Thoracic aorta (tissue), 2 donors: Measurements from ENCODE around the gene CNR2. TPM values are rescaled to one million over a fixed set of nuclear protein-coding genes. Genes with fewer than 3 reads are reported as not detected.

Experiments
- ATAC-seq: fragments of 150-250 bp; one replicate; pipeline ENCODE4 v1.8.0; 2017; ENCODE audit warnings: low read depth; ENCODE audit not compliant: insufficient number of reproducible peaks, low FRiP score
- DNase-seq: peaks from one replicate; pipeline ENCODE4 v3.0.0-alpha.2; 2020; ENCODE audit warnings: low spot score
- H3K27ac ChIP-seq, 2 donors: fragments of 200-600 bp; sonication (generic); 1 replicate in 1 of 2; 2 replicates in 1 of 2; pipeline ENCODE4 v1.5.1; 2016; ENCODE audit warnings: mild to moderate bottlenecking in 2 of 2, moderate library complexity in 2 of 2
- H3K27me3 ChIP-seq: fragments of 200-600 bp; sonication (generic); replicated peaks from 2 replicates; pipeline ENCODE4 v1.6.0; 2016; ENCODE audit warnings: mild to moderate bottlenecking; ENCODE audit not compliant: insufficient read depth
- H3K36me3 ChIP-seq: fragments of 200-600 bp; sonication (generic); one replicate; pipeline ENCODE4 v1.5.1; 2016
- H3K4me1 ChIP-seq, 2 donors: fragments of 200-600 bp; sonication (generic); 1 replicate in 1 of 2; 2 replicates in 1 of 2; pipeline versions ENCODE4 v1.5.1 to v1.6.0; 2016; ENCODE audit warnings: low read depth in 2 of 2, mild to moderate bottlenecking in 1 of 2; ENCODE audit not compliant: control insufficient read depth in 1 of 2
- H3K4me3 ChIP-seq: fragments of 200-600 bp; sonication (generic); 2 replicates; pipeline ENCODE4 v1.5.1; 2016; ENCODE audit warnings: mild to moderate bottlenecking
- H3K9me3 ChIP-seq: fragments of 200-600 bp; sonication (generic); 2 replicates; pipeline ENCODE4 v1.5.1; 2016
- total RNA-seq, 2 donors: library from RNA; depleted of rRNA; stranded (reverse); fragments of >200 nt; gene quantifications; one replicate each; pipeline versions ENCODE4 v1.1.0 to v1.2.3, GENCODE V29; 2016
- TF ChIP-seq, protein P1 (sequence below): fragments of 200-600 bp; sonication (generic); IDR thresholded peaks from one replicate; pipeline ENCODE4 v1.5.1; 2019; ENCODE audit warnings: antibody characterized with exemption

The CNR2 gene
- total RNA-seq, 2 donors from 2014 or later, result 0.41 TPM; not detected in 1

DNA sequence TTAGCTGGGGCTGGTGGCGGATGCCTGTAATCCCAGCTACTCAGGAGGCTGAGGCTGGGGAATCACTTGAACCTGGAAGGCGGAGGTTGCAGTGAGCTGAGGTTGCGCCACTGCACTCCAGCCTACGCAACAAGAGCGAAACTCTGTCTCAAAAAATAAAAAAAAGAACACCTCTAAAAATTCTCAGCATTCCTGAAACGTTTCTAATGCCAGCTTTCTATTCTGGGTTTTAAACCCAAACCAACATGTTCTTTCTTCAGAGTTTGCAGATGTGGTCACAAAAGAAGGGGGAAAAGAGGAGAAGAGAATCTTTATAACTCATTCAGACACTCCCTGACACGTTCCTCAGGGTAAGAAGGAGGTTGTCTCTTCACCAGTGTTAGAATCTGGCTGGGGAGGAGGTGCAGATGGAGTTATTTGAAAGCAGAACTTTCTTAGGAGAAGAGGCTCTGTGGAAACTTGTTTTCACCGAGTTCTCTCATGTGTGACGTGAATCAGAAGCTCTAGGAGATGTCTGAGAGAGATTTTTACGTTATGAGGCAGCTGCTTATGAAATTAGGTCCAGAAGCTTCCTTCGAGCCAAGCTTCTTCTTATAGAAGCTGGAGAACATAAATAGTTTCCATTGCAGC lies 17.8 kb upstream of the CNR2 start:
- Histone ChIP-seq H3K36me3 (no peaks in the 10 kb centered on the region), H3K27ac (peak overlapping the region; percentile 78 to 81), H3K4me3 (peak overlapping the region; percentile 56), H3K4me1 (peaks cover 0 to 14% of the 10 kb centered on the region in 2 donors), H3K9me3 (no peaks in the 10 kb centered on the region), H3K27me3 (no peaks in the 10 kb centered on the region)
- no peak for DNase-seq
- ATAC-seq, result peak; percentile 58
- TF ChIP-seq, protein P1, sequence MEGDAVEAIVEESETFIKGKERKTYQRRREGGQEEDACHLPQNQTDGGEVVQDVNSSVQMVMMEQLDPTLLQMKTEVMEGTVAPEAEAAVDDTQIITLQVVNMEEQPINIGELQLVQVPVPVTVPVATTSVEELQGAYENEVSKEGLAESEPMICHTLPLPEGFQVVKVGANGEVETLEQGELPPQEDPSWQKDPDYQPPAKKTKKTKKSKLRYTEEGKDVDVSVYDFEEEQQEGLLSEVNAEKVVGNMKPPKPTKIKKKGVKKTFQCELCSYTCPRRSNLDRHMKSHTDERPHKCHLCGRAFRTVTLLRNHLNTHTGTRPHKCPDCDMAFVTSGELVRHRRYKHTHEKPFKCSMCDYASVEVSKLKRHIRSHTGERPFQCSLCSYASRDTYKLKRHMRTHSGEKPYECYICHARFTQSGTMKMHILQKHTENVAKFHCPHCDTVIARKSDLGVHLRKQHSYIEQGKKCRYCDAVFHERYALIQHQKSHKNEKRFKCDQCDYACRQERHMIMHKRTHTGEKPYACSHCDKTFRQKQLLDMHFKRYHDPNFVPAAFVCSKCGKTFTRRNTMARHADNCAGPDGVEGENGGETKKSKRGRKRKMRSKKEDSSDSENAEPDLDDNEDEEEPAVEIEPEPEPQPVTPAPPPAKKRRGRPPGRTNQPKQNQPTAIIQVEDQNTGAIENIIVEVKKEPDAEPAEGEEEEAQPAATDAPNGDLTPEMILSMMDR, result no peak

DNA sequence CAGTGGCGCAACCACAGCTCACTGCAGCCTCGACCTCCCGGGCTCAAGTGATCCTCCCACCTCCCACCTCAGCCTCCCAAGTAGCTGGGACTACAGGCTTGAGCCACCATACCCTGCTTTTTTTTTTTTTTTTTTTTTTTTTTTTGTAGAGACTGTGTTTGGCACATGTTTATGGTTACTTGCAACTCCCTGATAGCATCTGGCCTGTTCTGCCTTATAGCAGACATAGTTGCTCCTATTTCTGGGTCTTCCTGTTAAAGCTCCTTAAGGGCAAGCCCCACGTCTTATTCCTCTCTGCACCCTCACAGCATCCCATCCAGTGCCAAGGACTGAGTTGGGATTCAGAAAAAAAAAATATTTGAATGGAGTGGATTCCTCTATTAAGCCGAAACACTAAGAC lies 17.1 kb upstream of the CNR2 start:
- peak overlapping the region; percentile 78 to 81 for H3K27ac ChIP-seq
- H3K27me3 ChIP-seq, result no peaks in the 10 kb centered on the region
- TF ChIP-seq, protein P1, result no peak
- no peak for DNase-seq
- H3K9me3 ChIP-seq, result no peaks in the 10 kb centered on the region
- no peak for ATAC-seq
- peaks cover 0 to 14% of the 10 kb centered on the region in 2 donors for H3K4me1 ChIP-seq
- peak overlapping the region; percentile 56 for H3K4me3 ChIP-seq
- H3K36me3 ChIP-seq, result no peaks in the 10 kb centered on the region

DNA sequence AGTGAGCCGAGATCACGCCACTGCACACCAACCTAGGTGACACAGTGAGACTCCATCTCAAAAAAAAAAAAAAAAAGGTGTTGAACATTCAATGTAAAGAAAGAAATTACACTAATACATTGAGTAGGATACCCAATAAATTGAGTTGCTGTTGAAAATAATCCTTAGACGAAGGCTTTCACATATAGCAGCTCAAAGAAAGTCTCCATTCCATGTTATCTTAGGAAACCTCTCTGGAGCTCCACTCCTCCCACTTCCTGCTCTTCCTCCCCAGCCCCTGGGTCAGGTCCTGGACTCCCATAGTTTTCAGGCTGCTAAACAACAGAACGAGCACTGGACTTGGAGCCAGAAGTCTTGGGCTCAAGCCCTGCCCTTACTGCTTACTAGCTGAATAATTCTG lies 15.6 kb upstream of the CNR2 start:
- DNase-seq, result no peak
- no peaks in the 10 kb centered on the region for H3K36me3 ChIP-seq
- TF ChIP-seq, protein P1, result no peak
- H3K27ac ChIP-seq, result no peak overlapping the region
- peaks cover 1 to 22% of the 10 kb centered on the region in 2 donors for H3K4me1 ChIP-seq
- H3K27me3 ChIP-seq, result no peaks in the 10 kb centered on the region
- H3K9me3 ChIP-seq, result no peaks in the 10 kb centered on the region
- H3K4me3 ChIP-seq, result no peak overlapping the region
- no peak for ATAC-seq

DNA sequence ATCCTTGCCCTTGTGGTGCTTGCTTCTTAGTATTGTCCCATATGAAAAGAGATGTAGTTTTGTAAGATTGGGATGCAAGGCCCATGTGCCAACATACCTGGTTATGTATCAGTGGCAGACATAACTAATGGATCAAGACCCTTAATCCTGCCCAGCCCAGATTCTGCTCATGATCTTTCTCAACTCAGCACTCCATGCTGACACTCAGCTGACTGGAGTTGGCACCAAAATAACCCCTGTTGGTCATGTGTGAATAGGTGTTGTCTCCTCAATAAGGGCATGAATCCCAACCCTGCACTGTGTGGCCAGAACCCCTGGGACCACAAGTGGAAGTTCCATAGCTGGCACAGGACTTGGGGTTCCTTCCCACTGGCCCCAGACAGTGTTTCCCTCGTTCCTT lies 13.9 kb upstream of the CNR2 start:
- H3K36me3 ChIP-seq, result no peaks in the 10 kb centered on the region
- DNase-seq, result no peak
- no peak for ATAC-seq
- no peak overlapping the region for H3K27ac ChIP-seq
- TF ChIP-seq, protein P1, result no peak
- H3K9me3 ChIP-seq, result no peaks in the 10 kb centered on the region
- peaks cover 4 to 27% of the 10 kb centered on the region in 2 donors for H3K4me1 ChIP-seq
- H3K27me3 ChIP-seq, result no peaks in the 10 kb centered on the region
- no peak overlapping the region for H3K4me3 ChIP-seq

DNA sequence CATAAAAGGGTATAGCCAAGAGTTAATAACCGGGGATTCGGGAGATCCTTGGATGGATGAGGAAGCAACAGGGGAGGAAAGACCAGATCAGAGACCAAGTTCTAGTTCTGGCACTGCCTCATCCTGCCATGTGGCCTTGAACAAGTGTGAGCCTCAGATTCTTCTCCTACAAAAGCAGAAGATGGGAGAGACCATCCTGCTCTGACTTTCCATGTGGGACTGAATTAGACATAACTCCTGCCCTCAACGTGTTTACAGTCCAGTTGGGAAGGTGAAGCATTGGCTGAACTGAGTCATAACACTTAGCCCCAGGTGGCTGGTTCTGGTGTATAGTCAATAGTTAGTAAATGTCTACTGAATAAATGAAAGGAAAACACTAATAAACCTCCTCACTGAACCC lies 12.1 kb upstream of the CNR2 start:
- Histone ChIP-seq H3K27ac (no peak overlapping the region), H3K9me3 (no peaks in the 10 kb centered on the region), H3K4me1 (peaks cover 15 to 27% of the 10 kb centered on the region in 2 donors), H3K36me3 (no peaks in the 10 kb centered on the region), H3K27me3 (no peaks in the 10 kb centered on the region), H3K4me3 (no peak overlapping the region)
- TF ChIP-seq, protein P1, result no peak
- ATAC-seq (no peak), DNase-seq (no peak)
